Measurements from ENCODE around the gene PANK4.

PANK4 gene

DNA sequence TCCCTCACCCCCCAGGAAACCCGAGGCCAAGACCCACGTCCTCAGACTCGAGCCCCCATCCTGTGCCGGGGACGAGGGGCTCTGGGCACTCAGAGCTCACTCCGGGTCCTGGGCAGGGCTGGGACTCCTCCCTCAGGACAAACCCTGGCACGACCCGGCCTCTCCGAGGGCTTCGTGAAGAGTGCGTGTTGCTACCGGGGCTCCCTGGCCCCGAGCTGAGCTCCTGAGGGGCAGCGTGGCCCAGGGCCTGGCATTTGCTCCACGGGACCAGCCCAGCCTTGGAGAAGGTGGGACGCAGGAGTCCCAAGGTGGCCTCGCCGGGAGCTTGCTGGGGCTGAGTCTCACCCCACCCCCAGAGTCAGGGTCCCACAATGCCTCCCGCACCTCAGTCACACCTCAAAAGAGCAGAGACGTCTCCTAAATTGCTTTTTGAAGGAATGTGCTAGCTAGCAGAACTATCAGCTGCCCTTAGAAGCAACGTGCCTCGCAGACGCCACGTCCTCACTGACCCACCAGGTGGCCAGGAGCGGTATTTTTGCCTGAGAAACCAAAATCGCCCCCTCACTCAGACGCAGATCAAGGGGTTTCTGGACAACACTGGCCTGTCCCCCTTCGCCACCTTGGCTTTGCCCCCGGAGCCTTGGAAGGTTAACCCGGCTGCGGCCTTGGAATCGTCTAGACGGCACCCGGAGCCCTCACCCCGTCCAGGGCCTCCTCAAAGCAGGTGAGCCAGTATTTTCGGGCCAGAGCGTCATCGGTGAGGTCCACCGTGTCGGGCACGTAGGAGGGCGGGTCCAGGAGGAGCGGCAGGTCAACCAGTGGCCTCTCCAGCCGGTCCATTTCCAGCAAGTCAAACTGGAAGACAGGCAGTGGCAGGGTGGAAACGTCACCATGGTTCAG, 11.3 kb downstream of the PANK4 start:
- Histone ChIP-seq H3K4me1 (ENCODE audit: control insufficient read depth in 1 of 2, insufficient read depth in 2 of 2, low read length in 2 of 2) (no peaks in the 10 kb centered on the region), H3K27me3 (ENCODE audit: low read depth, low read length) (no peaks in the 10 kb centered on the region), H3K27ac (ENCODE audit: low read length) (no peak overlapping the region), H3K9me3 (ENCODE audit: control insufficient read depth in 1 of 2, low read length in 2 of 2) (no peaks in the 10 kb centered on the region), H3K4me3 (ENCODE audit: low read depth in 1 of 2, low read length in 2 of 2) (no peak overlapping the region), H3K36me3 (ENCODE audit: control insufficient read depth in 1 of 2, insufficient read depth in 2 of 2, low read length in 2 of 2) (peaks cover 56 to 98% of the 10 kb centered on the region in 2 donors)

GRCh38 chr1:2513939-2514652, 12.3 kb downstream of the PANK4 start:
- no peak overlapping the region for H3K4me3 ChIP-seq (ENCODE audit: low read depth in 1 of 2, low read length in 2 of 2)
- no peak overlapping the region for H3K27ac ChIP-seq (ENCODE audit: low read length)
- peaks cover 66 to 98% of the 10 kb centered on the region in 2 donors for H3K36me3 ChIP-seq (ENCODE audit: control insufficient read depth in 1 of 2, insufficient read depth in 2 of 2, low read length in 2 of 2)
- no peaks in the 10 kb centered on the region for H3K27me3 ChIP-seq (ENCODE audit: low read depth, low read length)
- H3K9me3 ChIP-seq (ENCODE audit: control insufficient read depth in 1 of 2, low read length in 2 of 2) = no peaks in the 10 kb centered on the region
- H3K4me1 ChIP-seq (ENCODE audit: control insufficient read depth in 1 of 2, insufficient read depth in 2 of 2, low read length in 2 of 2) = no peaks in the 10 kb centered on the region

DNA sequence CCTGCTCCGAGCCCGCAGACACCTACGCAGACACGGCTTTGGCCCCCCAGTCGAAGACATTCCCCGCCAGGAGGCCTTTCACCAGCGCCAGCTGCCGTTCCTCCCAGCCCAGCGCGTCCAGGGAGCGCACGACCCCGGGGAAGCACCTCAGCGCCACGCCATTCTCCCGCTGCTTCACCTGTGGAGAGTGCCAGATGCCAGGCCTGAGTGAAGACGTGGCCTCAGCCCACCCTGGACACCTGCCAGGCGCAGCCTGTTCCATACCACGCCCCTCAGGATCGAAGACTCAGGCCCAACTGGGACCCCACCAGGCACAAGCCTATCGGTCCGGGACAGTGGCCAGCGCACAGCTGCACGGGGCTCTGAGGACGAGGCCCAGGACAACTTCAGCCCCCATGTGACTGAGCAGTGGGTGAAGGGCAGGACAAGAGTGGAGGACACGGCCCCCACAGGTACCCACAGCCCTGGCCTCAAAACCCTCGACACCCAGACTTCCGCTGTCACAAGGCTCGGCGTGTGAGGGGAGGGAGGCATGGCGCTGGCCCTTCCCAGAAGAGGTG, 13.5 kb downstream of the PANK4 start:
- Histone ChIP-seq H3K4me1 (ENCODE audit: control insufficient read depth in 1 of 2, insufficient read depth in 2 of 2, low read length in 2 of 2) (no peaks in the 10 kb centered on the region), H3K36me3 (ENCODE audit: control insufficient read depth in 1 of 2, insufficient read depth in 2 of 2, low read length in 2 of 2) (peaks cover 57 to 95% of the 10 kb centered on the region in 2 donors), H3K4me3 (ENCODE audit: low read depth in 1 of 2, low read length in 2 of 2) (no peak overlapping the region), H3K9me3 (ENCODE audit: control insufficient read depth in 1 of 2, low read length in 2 of 2) (no peaks in the 10 kb centered on the region), H3K27ac (ENCODE audit: low read length) (no peak overlapping the region), H3K27me3 (ENCODE audit: low read depth, low read length) (no peaks in the 10 kb centered on the region)

DNA sequence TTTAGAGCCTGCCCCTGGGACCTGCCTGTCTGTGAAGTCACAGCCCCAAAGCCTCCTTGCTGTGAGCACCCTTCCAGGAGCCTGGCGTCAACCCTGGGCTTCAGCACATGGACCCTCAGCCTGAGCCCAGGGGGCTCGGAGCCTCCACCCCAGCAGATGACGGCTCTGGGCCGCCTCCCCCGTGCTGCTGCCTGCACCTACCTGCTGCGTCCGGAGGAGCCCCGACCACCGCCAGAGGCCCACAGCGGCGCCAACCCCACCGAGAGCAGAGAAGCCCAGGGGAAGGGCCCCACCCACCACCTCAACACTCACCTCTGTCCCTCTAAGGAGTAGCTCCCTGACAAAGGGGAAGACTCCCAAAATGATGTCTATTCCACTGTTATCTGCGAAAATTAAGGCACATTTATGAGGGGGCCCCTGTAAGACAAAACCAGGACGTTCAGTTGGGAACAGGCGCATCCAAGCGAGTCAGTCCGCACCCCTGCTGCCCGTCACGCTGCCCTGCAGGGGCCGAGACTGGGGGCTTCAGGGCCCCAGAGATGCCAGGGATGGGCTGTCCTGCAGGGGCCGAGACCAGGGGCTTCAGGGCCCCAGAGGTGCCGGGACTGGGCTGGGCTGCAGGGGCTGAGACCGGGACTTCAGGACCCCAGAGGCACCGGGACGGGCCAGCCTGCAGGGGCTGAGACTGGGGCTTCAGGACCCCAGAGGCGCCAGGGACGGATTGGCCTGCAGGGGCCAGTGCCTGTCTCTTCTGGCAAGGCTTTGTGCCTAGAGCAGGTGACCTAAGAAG, 15.8 kb downstream of the PANK4 start:
- H3K9me3 ChIP-seq (ENCODE audit: control insufficient read depth in 1 of 2, low read length in 2 of 2) = no peaks in the 10 kb centered on the region
- no peak overlapping the region for H3K4me3 ChIP-seq (ENCODE audit: low read depth in 1 of 2, low read length in 2 of 2)
- no peaks in the 10 kb centered on the region for H3K27me3 ChIP-seq (ENCODE audit: low read depth, low read length)
- H3K4me1 ChIP-seq (ENCODE audit: control insufficient read depth in 1 of 2, insufficient read depth in 2 of 2, low read length in 2 of 2) = no peaks in the 10 kb centered on the region
- H3K36me3 ChIP-seq (ENCODE audit: control insufficient read depth in 1 of 2, insufficient read depth in 2 of 2, low read length in 2 of 2) = peaks cover 41 to 77% of the 10 kb centered on the region in 2 donors
- H3K27ac ChIP-seq (ENCODE audit: low read length) = no peak overlapping the region

DNA sequence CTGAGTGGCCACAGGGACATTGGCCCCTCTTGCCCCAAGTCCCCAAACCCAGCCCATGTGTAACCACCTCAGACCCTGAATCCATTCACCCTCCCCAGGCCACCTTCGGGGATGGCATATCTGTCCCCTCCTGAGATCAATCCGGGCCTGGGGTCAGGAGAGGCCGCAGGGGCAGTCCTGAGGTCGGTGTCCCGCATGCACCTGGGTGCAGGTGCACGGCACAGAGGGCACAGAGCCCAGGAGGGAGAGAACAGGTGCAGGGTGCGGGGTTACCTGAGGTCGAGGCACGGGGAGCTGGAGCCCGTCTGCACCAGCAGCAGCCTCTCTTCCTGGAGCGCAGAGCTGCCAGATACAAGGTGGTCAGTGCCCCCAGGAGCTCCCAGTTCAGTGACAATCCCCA, 16.8 kb downstream of the PANK4 start:
- H3K9me3 ChIP-seq (ENCODE audit: control insufficient read depth in 1 of 2, low read length in 2 of 2) = no peaks in the 10 kb centered on the region
- H3K27ac ChIP-seq (ENCODE audit: low read length) = no peak overlapping the region
- peaks cover 0 to 4% of the 10 kb centered on the region in 2 donors for H3K4me1 ChIP-seq (ENCODE audit: control insufficient read depth in 1 of 2, insufficient read depth in 2 of 2, low read length in 2 of 2)
- H3K27me3 ChIP-seq (ENCODE audit: low read depth, low read length) = peaks cover 2% of the 10 kb centered on the region
- no peak overlapping the region for H3K4me3 ChIP-seq (ENCODE audit: low read depth in 1 of 2, low read length in 2 of 2)
- H3K36me3 ChIP-seq (ENCODE audit: control insufficient read depth in 1 of 2, insufficient read depth in 2 of 2, low read length in 2 of 2) = peaks cover 35 to 67% of the 10 kb centered on the region in 2 donors

- Histone ChIP-seq H3K27ac (ENCODE audit: low read length) (no peak overlapping the region), H3K27me3 (ENCODE audit: low read depth, low read length) (peaks cover 2% of the 10 kb centered on the region), H3K4me3 (ENCODE audit: low read depth in 1 of 2, low read length in 2 of 2) (no peak overlapping the region), H3K9me3 (ENCODE audit: control insufficient read depth in 1 of 2, low read length in 2 of 2) (no peaks in the 10 kb centered on the region), H3K4me1 (ENCODE audit: control insufficient read depth in 1 of 2, insufficient read depth in 2 of 2, low read length in 2 of 2) (peaks cover 0 to 11% of the 10 kb centered on the region in 2 donors), H3K36me3 (ENCODE audit: control insufficient read depth in 1 of 2, insufficient read depth in 2 of 2, low read length in 2 of 2) (peaks cover 31 to 61% of the 10 kb centered on the region in 2 donors)
These were observed 17.6 kb downstream of the PANK4 start for GRCh38 chr1:2508751-2509150.

DNA sequence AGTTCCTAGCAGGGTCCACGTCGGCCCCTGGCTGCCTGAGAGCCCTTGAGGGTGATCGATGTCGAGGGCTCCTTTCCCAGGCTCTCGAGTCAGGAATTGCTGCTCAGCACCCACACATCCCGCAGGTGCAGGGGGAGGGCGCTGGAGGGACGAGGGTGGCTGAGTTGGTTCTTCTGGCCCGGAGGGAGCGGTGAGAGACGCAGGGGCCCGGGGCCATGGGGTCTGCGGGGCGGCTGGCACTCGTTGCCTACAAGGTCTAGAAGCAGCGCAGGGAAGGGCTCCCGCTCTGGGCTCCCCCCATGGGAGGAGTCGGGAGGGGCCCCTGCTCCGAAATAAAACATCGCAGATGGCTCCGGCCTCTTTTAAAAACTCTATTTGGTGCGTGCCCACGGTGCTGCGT, 18.2 kb downstream of the PANK4 start:
- peaks cover 29 to 55% of the 10 kb centered on the region in 2 donors for H3K36me3 ChIP-seq (ENCODE audit: control insufficient read depth in 1 of 2, insufficient read depth in 2 of 2, low read length in 2 of 2)
- H3K9me3 ChIP-seq (ENCODE audit: control insufficient read depth in 1 of 2, low read length in 2 of 2) = no peaks in the 10 kb centered on the region
- no peak overlapping the region for H3K27ac ChIP-seq (ENCODE audit: low read length)
- no peak overlapping the region for H3K4me3 ChIP-seq (ENCODE audit: low read depth in 1 of 2, low read length in 2 of 2)
- H3K27me3 ChIP-seq (ENCODE audit: low read depth, low read length) = peaks cover 2% of the 10 kb centered on the region
- peaks cover 0 to 11% of the 10 kb centered on the region in 2 donors for H3K4me1 ChIP-seq (ENCODE audit: control insufficient read depth in 1 of 2, insufficient read depth in 2 of 2, low read length in 2 of 2)

DNA sequence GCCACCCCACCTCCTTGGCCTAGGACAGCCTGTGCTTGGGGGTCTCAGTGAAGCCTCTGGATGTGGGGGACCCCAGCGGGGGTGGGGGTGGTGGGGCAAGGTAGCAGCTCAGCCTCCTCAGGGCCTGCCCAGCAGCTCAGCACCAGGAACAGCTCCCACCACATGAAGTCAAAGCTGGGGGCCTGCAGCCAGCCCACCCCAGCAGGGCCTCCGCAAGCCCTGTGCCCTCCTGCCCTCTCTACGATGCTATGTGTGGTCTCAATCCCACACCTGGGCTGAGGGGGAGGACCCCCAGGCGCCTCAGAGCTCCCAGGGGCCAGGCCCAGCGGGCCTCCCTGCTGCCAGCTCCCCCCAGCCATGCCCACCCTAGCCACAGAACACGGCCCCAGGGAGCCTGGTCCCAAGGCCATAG, 18.6 kb downstream of the PANK4 start:
- no peak overlapping the region for H3K4me3 ChIP-seq (ENCODE audit: low read depth in 1 of 2, low read length in 2 of 2)
- peaks cover 0 to 11% of the 10 kb centered on the region in 2 donors for H3K4me1 ChIP-seq (ENCODE audit: control insufficient read depth in 1 of 2, insufficient read depth in 2 of 2, low read length in 2 of 2)
- H3K27me3 ChIP-seq (ENCODE audit: low read depth, low read length) = peaks cover 2% of the 10 kb centered on the region
- H3K36me3 ChIP-seq (ENCODE audit: control insufficient read depth in 1 of 2, insufficient read depth in 2 of 2, low read length in 2 of 2) = peaks cover 26 to 51% of the 10 kb centered on the region in 2 donors
- no peak overlapping the region for H3K27ac ChIP-seq (ENCODE audit: low read length)
- H3K9me3 ChIP-seq (ENCODE audit: control insufficient read depth in 1 of 2, low read length in 2 of 2) = no peaks in the 10 kb centered on the region

DNA sequence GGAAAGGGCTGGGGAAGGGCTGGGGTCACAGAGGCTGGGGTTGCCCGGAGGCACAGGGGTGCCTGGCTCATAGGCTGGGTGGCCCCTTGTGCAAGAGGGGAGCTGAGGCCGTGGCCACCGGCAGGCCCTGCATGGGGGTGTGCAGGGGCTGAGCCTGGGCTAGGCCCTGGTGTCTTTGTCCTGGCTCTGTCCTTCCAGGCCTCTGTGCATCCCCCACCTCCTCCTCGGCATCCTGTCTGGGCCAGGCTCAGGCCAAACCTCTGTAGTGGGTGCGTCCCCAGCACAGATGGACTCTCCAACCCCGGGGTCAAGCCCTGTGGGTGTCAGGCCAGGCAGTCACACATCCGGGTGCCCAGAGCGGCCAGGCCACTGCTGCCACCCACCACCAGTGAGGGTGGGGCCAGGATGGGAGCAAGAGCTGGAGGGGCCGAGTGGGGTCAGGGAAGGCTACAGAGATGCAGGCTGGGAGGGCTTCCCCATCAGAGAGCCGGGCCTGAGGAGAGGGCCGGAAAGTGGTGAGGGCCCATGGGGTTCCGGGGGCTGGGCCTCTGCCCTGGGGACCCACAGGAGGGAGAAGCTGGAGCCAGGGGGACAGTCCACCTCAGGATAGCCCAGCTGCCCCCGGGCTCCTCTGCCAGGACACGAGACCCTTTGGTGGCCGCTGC, 19.4 kb downstream of the PANK4 start:
- no peak overlapping the region for H3K4me3 ChIP-seq (ENCODE audit: low read depth in 1 of 2, low read length in 2 of 2)

GRCh38 chr1:2506007-2506860, 20.2 kb downstream of the PANK4 start:
- H3K9me3 ChIP-seq (ENCODE audit: control insufficient read depth in 1 of 2, low read length in 2 of 2) = no peaks in the 10 kb centered on the region
- H3K4me1 ChIP-seq (ENCODE audit: control insufficient read depth in 1 of 2, insufficient read depth in 2 of 2, low read length in 2 of 2) = peaks cover 0 to 11% of the 10 kb centered on the region in 2 donors
- H3K36me3 ChIP-seq (ENCODE audit: control insufficient read depth in 1 of 2, insufficient read depth in 2 of 2, low read length in 2 of 2) = peaks cover 18 to 36% of the 10 kb centered on the region in 2 donors
- no peak overlapping the region for H3K4me3 ChIP-seq (ENCODE audit: low read depth in 1 of 2, low read length in 2 of 2)
- H3K27me3 ChIP-seq (ENCODE audit: low read depth, low read length) = peaks cover 2% of the 10 kb centered on the region
- no peak overlapping the region for H3K27ac ChIP-seq (ENCODE audit: low read length)

More for the DNA sequence above, 19.4 kb downstream of the PANK4 start:
- peaks cover 2% of the 10 kb centered on the region for H3K27me3 ChIP-seq (ENCODE audit: low read depth, low read length)
- no peaks in the 10 kb centered on the region for H3K9me3 ChIP-seq (ENCODE audit: control insufficient read depth in 1 of 2, low read length in 2 of 2)
- no peak overlapping the region for H3K27ac ChIP-seq (ENCODE audit: low read length)
- peaks cover 25 to 44% of the 10 kb centered on the region in 2 donors for H3K36me3 ChIP-seq (ENCODE audit: control insufficient read depth in 1 of 2, insufficient read depth in 2 of 2, low read length in 2 of 2)
- peaks cover 0 to 11% of the 10 kb centered on the region in 2 donors for H3K4me1 ChIP-seq (ENCODE audit: control insufficient read depth in 1 of 2, insufficient read depth in 2 of 2, low read length in 2 of 2)

All from muscle layer of duodenum (tissue), 2 donors.